DOHH2 (cell line): ENCODE data around the gene SP4.

Experiments used
- H3F3A ChIP-seq: fragments of 200-600 bp; sonication (generic), shearing (Covaris generic); 2 replicates; pipeline ENCODE4 v1.6.0; 2016; ENCODE audit warnings: antibody characterized with exemption, mild to moderate bottlenecking; ENCODE audit not compliant: control insufficient read depth, insufficient read depth
- H3K27ac ChIP-seq: fragments of 200-600 bp; sonication (generic); 2 replicates; pipeline ENCODE4 v1.5.1; 2014; ENCODE audit warnings: low read depth, mild to moderate bottlenecking, low read length, moderate library complexity
- H3K27me3 ChIP-seq: fragments of 200-600 bp; sonication (generic); 2 replicates; pipeline ENCODE4 v1.6.1; 2014; ENCODE audit warnings: mild to moderate bottlenecking, low read length, mixed read lengths; ENCODE audit not compliant: control insufficient read depth
- H3K36me3 ChIP-seq: fragments of 200-600 bp; sonication (generic); 2 replicates; pipeline ENCODE4 v1.6.1; 2014; ENCODE audit warnings: mild to moderate bottlenecking, low read length, moderate library complexity, mixed read lengths; ENCODE audit not compliant: control insufficient read depth
- H3K4me1 ChIP-seq: fragments of 200-600 bp; sonication (generic); 2 replicates; pipeline ENCODE4 v1.6.1; 2014; ENCODE audit warnings: mild to moderate bottlenecking, low read length, mixed read lengths; ENCODE audit not compliant: control insufficient read depth
- H3K4me2 ChIP-seq: fragments of 200-600 bp; sonication (generic); 2 replicates; pipeline ENCODE4 v1.6.0; 2014; ENCODE audit warnings: mild to moderate bottlenecking, low read length, moderate library complexity
- H3K4me3 ChIP-seq: fragments of 200-600 bp; sonication (generic); 2 replicates; pipeline ENCODE4 v1.5.1; 2014; ENCODE audit warnings: mild to moderate bottlenecking, low read length, mixed read lengths
- H3K79me2 ChIP-seq: fragments of 200-600 bp; sonication (generic); 2 replicates; pipeline ENCODE4 v1.6.1; 2014; ENCODE audit warnings: mild to moderate bottlenecking, low read length, mixed read lengths; ENCODE audit not compliant: control insufficient read depth
- H3K9me2 ChIP-seq: fragments of 200-600 bp; sonication (generic); replicated peaks from 2 replicates; pipeline ENCODE4 v1.6.1; 2014; ENCODE audit warnings: mild to moderate bottlenecking, low read length, mixed read lengths; ENCODE audit not compliant: control insufficient read depth
- H3K9me3 ChIP-seq: fragments of 200-600 bp; sonication (generic); 2 replicates; pipeline ENCODE4 v1.6.1; 2014; ENCODE audit warnings: antibody characterized with exemption, low read length, mixed read lengths; ENCODE audit not compliant: control insufficient read depth, insufficient read depth
- H4K20me1 ChIP-seq: fragments of 200-600 bp; sonication (generic); 2 replicates; pipeline ENCODE4 v1.6.0; 2014; ENCODE audit warnings: low read depth, mild to moderate bottlenecking, antibody characterized with exemption, low read length, moderate library complexity; ENCODE audit not compliant: control insufficient read depth, insufficient read depth
- EZH2phosphoT487 ChIP-seq: fragments of 200-600 bp; sonication (generic); IDR thresholded peaks from 2 replicates; pipeline ENCODE4 v1.6.1; 2017; ENCODE audit warnings: borderline replicate concordance, mild to moderate bottlenecking, antibody characterized with exemption, low read length, moderate library complexity, mixed read lengths
- TF ChIP-seq, protein P1 (sequence below): fragments of 200-600 bp; sonication (generic); IDR thresholded peaks from one replicate; pipeline ENCODE4 v1.5.1; 2014; ENCODE audit warnings: antibody characterized with exemption, mild to moderate bottlenecking, low read depth, low read length; ENCODE audit not compliant: poor library complexity, severe bottlenecking

Gene SP4

DNA sequence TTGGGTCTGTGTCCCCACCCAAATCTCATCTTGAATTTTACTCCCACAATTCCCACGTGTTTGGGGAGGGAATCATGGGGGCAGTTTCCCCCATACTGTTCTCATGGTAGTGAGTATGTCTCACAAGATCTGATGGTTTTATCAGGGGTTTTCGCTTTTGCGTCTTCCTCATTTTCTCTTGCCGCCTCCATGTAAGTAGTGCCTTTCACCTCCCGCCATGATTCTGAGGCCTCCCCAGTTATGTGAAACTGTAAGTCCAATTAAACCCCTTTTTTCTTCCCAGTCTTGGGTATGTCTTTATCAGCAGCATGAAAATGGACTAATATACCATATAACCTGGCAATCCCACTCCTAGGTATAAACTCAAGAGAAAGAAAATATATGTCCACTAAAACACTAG is 25.9 kb upstream of the SP4 start:
- H3K9me3 ChIP-seq, result no peaks in the 10 kb centered on the region
- H3K4me2 ChIP-seq, result no peak overlapping the region
- H3K27ac ChIP-seq, result no peak overlapping the region
- H3K4me1 ChIP-seq, result no peaks in the 10 kb centered on the region
- H3K4me3 ChIP-seq, result no peak overlapping the region
- H3K9me2 ChIP-seq, result no peaks in the 10 kb centered on the region; the same call in 1 of the 2 replicates
- H3K79me2 ChIP-seq, result no peaks in the 10 kb centered on the region
- H3K36me3 ChIP-seq, result no peaks in the 10 kb centered on the region
- no peak for TF ChIP-seq EZH2phosphoT487
- TF ChIP-seq, protein P1, sequence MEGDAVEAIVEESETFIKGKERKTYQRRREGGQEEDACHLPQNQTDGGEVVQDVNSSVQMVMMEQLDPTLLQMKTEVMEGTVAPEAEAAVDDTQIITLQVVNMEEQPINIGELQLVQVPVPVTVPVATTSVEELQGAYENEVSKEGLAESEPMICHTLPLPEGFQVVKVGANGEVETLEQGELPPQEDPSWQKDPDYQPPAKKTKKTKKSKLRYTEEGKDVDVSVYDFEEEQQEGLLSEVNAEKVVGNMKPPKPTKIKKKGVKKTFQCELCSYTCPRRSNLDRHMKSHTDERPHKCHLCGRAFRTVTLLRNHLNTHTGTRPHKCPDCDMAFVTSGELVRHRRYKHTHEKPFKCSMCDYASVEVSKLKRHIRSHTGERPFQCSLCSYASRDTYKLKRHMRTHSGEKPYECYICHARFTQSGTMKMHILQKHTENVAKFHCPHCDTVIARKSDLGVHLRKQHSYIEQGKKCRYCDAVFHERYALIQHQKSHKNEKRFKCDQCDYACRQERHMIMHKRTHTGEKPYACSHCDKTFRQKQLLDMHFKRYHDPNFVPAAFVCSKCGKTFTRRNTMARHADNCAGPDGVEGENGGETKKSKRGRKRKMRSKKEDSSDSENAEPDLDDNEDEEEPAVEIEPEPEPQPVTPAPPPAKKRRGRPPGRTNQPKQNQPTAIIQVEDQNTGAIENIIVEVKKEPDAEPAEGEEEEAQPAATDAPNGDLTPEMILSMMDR, result no peak
- 0 out of 2 replicates have a peak, but pooled peaks cover 2% of the 10 kb centered on the region for H3K27me3 ChIP-seq
- H3F3A ChIP-seq, result no peaks in the 10 kb centered on the region
- no peaks in the 10 kb centered on the region for H4K20me1 ChIP-seq

DNA sequence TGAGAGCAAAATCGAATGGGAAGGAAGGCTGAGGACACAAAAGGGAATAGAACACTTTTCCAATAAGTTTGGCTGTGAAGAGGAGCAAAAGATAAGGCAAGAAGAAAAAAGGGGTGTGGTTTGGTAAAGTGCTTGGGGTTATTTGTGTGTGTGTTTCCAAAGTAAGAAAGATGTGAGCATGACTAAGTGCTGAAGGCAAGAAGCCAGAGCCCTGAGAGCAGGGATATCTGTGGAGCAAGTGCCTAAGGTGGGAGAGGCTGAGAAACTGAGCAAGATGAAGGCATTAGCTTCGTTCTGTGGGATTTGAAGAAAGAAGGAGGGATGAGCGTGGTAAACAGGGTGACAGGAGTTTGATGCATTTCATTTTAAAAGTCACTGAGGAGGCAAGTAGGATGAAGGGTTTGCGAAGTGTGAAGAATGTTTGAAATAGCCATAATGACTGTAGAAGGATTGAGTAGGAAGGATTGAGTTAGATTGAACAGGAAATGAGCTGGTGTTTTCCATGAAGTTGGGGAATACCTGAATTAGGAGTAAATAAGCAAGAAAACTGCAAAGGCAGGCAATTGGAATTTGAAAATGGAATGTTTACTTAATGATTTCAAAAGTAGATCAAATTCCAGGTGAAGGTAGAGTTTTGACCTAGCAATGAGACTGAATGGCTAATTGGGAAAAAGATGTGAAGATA is 19.9 kb upstream of the SP4 start:
- Histone ChIP-seq H3F3A (no peaks in the 10 kb centered on the region), H4K20me1 (no peaks in the 10 kb centered on the region), H3K4me1 (no peaks in the 10 kb centered on the region), H3K79me2 (no peaks in the 10 kb centered on the region), H3K9me2 (no peaks in the 10 kb centered on the region), H3K36me3 (no peaks in the 10 kb centered on the region), H3K27me3 (peaks cover 7% of the 10 kb centered on the region), H3K27ac (no peak overlapping the region), H3K4me3 (no peak overlapping the region), H3K9me3 (no peaks in the 10 kb centered on the region), H3K4me2 (no peak overlapping the region)
- TF ChIP-seq EZH2phosphoT487, result no peak

DNA sequence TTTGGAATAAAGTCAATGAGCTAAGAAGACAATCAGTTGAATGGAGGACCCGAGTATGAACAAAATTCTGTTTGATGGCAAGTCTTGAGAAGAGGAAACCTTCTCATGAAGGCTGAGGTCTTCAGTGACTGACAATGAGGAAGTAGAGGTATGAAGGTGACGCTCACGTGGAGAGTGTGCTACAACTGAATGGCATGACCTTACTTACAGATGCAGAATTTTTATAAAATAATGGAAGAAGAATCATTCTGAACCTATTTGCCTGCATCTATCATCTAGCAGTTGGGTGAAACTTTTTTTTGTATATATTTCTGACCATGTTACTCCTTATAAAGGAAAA is 19.4 kb upstream of the SP4 start:
- H3K4me3 ChIP-seq, result no peak overlapping the region

DNA sequence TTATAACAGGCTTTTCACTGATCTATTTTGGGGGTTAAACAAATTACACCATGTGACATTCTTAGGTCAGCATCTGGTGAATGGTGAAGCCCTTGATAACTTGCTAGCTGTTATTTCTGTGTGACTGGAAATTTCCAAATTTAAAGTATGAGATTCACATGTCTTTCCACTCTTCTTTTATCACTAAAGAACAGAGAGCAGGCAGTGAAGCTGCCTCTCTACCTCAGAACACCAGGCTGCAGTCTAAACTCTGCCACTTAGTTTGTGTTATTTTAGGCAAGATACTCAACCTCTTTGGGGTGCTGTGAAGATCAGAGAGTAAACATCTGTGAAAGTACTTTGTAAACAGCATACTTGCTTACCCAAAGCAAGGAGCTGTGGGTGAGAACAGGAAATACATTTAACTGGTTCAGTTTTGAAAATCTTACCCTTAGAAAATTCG is 15.5 kb upstream of the SP4 start:
- Histone ChIP-seq H3K36me3 (no peaks in the 10 kb centered on the region), H3K27me3 (peaks cover 12% of the 10 kb centered on the region), H3K4me1 (no peaks in the 10 kb centered on the region), H3K4me2 (no peak overlapping the region), H3K9me3 (no peaks in the 10 kb centered on the region), H3K79me2 (no peaks in the 10 kb centered on the region), H3K9me2 (no peaks in the 10 kb centered on the region), H3F3A (no peaks in the 10 kb centered on the region), H3K4me3 (no peak overlapping the region), H4K20me1 (no peaks in the 10 kb centered on the region), H3K27ac (no peak overlapping the region)
- TF ChIP-seq, protein P1, result no peak
- no peak for TF ChIP-seq EZH2phosphoT487

More for the DNA sequence above, 19.4 kb upstream of the SP4 start:
- no peaks in the 10 kb centered on the region for H4K20me1 ChIP-seq
- no peaks in the 10 kb centered on the region for H3K9me2 ChIP-seq
- H3K36me3 ChIP-seq, result no peaks in the 10 kb centered on the region
- no peak for TF ChIP-seq EZH2phosphoT487
- TF ChIP-seq, protein P1, result no peak
- no peak overlapping the region for H3K4me2 ChIP-seq
- no peaks in the 10 kb centered on the region for H3K9me3 ChIP-seq
- peaks cover 8% of the 10 kb centered on the region for H3K27me3 ChIP-seq
- no peaks in the 10 kb centered on the region for H3K4me1 ChIP-seq
- H3K27ac ChIP-seq, result no peak overlapping the region
- no peaks in the 10 kb centered on the region for H3K79me2 ChIP-seq
- H3F3A ChIP-seq, result no peaks in the 10 kb centered on the region
